ENCODE measurements around the gene SPPL2B. TPM values are rescaled to one million over a fixed set of nuclear protein-coding genes. Genes with fewer than 3 reads are reported as not detected.

The SPPL2B gene
- total and polyA plus RNA-seq, 9 of the 15 experiments (the other 6 are each of a cell fraction or from before 2014, with no cell fraction given), result 0.20 to 81.2 (median 15.1) TPM

DNA sequence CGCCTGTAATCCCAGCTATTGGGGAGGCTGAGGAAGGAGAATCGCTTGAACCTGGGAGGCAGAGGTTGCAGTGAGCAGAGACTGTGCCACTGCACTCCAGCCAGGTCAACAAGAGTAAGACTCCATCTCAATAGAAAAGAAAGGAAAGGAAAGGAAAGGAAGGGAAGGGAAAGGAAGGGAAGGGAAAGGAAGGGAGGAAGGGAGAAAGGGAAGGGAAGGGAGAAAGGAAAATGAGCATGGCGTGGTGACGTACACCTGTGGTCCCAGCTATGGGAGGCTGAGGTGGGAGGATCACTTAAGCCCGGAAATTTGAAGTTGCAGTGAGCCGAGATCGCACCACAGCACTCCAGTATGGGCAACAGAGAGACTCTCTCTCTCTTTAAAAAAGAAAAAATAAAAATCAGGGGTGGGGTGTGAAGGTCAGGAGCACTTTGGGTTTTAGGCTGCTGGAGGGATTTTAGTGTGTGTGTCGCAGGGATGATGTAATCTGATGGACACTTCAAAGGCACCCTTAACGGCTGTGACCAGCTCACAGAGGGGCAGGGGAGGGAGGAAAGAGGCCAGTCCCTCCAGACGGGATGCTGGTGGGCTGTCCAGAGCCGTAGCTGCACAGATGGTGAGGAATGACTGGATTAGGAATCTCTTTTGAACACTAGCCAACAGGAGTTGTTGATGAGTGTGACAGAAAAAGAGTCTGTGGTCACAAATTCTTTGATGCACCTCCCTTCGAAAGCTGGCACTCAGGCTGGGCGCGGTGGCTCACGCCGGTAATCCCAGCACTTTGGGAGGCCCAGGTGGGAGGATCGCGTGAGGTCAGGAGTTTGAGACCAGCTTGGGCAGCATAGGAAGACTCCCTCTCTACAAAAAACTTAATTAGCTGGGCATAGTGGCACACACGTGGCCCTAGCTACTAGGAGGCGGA lies 59.1 kb downstream of the SPPL2B start (continued):
- TF ChIP-seq, protein P1, sequence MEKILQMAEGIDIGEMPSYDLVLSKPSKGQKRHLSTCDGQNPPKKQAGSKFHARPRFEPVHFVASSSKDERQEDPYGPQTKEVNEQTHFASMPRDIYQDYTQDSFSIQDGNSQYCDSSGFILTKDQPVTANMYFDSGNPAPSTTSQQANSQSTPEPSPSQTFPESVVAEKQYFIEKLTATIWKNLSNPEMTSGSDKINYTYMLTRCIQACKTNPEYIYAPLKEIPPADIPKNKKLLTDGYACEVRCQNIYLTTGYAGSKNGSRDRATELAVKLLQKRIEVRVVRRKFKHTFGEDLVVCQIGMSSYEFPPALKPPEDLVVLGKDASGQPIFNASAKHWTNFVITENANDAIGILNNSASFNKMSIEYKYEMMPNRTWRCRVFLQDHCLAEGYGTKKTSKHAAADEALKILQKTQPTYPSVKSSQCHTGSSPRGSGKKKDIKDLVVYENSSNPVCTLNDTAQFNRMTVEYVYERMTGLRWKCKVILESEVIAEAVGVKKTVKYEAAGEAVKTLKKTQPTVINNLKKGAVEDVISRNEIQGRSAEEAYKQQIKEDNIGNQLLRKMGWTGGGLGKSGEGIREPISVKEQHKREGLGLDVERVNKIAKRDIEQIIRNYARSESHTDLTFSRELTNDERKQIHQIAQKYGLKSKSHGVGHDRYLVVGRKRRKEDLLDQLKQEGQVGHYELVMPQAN (IDR thresholded peaks at IDR 0.05; ENCODE audit: borderline replicate concordance), result 0 out of 2 replicates have a peak, but pooled peaks have one; percentile 39
- TF ChIP-seq LEF1 (IDR thresholded peaks at IDR 0.05) (peak; percentile 84), ZFP36 (IDR thresholded peaks at IDR 0.05; ENCODE audit: low read depth, low read length, partially characterized antibody) (no peak), TCF7 (IDR thresholded peaks at IDR 0.05; ENCODE audit: borderline replicate concordance) (peak; percentile 64; the same call in 1 of the 2 replicates), NR2C2 (CRISPR knock-in tag; IDR thresholded peaks at IDR 0.05) (no peak), NR2C2 (tag; IDR thresholded peaks at IDR 0.05) (peak; percentile 21; the same call in 1 of the 2 replicates), ESRRA (IDR thresholded peaks at IDR 0.05; ENCODE audit: borderline replicate concordance, low read depth) (peak; percentile 84), TRIM24 (IDR thresholded peaks at IDR 0.05) (peak in 1 of 2 experiments; percentile 73; a peak in 1 of 4 replicates), BCOR (IDR thresholded peaks at IDR 0.05) (peak; percentile 64; the same call in 1 of the 2 replicates), ARHGAP35 (IDR thresholded peaks at IDR 0.05; ENCODE audit: partially characterized antibody) (no peak), DIDO1 (tag; IDR thresholded peaks at IDR 0.05; ENCODE audit: low read depth) (no peak), ZNF197 (CRISPR knock-in tag; IDR thresholded peaks at IDR 0.05; ENCODE audit: low read depth) (no peak), ZNF140 (CRISPR knock-in tag; IDR thresholded peaks at IDR 0.05) (no peak), EP300 (IDR thresholded peaks at IDR 0.05; ENCODE audit: low read length) (peak; percentile 75)
- TF ChIP-seq, protein P2, sequence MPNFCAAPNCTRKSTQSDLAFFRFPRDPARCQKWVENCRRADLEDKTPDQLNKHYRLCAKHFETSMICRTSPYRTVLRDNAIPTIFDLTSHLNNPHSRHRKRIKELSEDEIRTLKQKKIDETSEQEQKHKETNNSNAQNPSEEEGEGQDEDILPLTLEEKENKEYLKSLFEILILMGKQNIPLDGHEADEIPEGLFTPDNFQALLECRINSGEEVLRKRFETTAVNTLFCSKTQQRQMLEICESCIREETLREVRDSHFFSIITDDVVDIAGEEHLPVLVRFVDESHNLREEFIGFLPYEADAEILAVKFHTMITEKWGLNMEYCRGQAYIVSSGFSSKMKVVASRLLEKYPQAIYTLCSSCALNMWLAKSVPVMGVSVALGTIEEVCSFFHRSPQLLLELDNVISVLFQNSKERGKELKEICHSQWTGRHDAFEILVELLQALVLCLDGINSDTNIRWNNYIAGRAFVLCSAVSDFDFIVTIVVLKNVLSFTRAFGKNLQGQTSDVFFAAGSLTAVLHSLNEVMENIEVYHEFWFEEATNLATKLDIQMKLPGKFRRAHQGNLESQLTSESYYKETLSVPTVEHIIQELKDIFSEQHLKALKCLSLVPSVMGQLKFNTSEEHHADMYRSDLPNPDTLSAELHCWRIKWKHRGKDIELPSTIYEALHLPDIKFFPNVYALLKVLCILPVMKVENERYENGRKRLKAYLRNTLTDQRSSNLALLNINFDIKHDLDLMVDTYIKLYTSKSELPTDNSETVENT (CRISPR knock-in tag; IDR thresholded peaks at IDR 0.05), result no peak
- TF ChIP-seq, protein P3, sequence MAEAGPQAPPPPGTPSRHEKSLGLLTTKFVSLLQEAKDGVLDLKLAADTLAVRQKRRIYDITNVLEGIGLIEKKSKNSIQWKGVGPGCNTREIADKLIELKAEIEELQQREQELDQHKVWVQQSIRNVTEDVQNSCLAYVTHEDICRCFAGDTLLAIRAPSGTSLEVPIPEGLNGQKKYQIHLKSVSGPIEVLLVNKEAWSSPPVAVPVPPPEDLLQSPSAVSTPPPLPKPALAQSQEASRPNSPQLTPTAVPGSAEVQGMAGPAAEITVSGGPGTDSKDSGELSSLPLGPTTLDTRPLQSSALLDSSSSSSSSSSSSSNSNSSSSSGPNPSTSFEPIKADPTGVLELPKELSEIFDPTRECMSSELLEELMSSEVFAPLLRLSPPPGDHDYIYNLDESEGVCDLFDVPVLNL (CRISPR knock-in tag; IDR thresholded peaks at IDR 0.05; ENCODE audit: low read depth), result no peak
- TF ChIP-seq, protein P4, sequence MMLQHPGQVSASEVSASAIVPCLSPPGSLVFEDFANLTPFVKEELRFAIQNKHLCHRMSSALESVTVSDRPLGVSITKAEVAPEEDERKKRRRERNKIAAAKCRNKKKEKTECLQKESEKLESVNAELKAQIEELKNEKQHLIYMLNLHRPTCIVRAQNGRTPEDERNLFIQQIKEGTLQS (IDR thresholded peaks at IDR 0.05), result peak; percentile 91
- TF ChIP-seq, protein P4 (CRISPR knock-in tag; conservative IDR thresholded peaks at IDR 0.05), result no peak
- TF ChIP-seq, protein P5, sequence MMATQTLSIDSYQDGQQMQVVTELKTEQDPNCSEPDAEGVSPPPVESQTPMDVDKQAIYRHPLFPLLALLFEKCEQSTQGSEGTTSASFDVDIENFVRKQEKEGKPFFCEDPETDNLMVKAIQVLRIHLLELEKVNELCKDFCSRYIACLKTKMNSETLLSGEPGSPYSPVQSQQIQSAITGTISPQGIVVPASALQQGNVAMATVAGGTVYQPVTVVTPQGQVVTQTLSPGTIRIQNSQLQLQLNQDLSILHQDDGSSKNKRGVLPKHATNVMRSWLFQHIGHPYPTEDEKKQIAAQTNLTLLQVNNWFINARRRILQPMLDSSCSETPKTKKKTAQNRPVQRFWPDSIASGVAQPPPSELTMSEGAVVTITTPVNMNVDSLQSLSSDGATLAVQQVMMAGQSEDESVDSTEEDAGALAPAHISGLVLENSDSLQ (IDR thresholded peaks at IDR 0.05), result peak; percentile 89

Data from K562 (cell line).